B cell (primary cell): Measurements from ENCODE around the gene EPHA5.

Source experiments
- EZH2 ChIP-seq: IDR thresholded peaks from 2 replicates; pipeline ENCODE4 v1.6.1; 2012; ENCODE audit warnings: borderline replicate concordance, low read depth, mild to moderate bottlenecking, moderate library complexity, low read length; ENCODE audit not compliant: insufficient read depth, poor library complexity, severe bottlenecking
- TF ChIP-seq, protein P1 (sequence below): fragments of 200-600 bp; IDR thresholded peaks from one replicate; pipeline ENCODE4 v1.8.0; 2022; ENCODE audit warnings: antibody characterized with exemption, mild to moderate bottlenecking

DNA sequence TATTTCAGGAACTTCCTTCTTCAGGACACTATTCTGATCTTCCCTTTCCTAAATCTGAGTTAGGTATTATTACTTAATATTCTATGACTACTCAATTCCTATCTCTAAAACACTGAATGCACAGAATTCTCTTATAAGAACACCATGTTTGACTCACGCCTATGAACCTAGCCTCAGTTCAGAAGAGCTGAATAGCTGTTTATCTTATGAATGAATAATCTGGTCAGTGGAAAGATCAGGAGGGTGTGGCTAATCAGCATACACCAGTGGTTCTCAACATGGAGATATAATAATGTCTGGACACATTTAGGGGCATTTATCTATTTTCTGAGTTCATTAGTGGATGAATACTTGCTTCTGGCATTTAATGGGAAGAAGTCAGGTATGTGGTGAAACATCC is 24.2 kb downstream of the EPHA5 start:
- TF ChIP-seq, protein P1, sequence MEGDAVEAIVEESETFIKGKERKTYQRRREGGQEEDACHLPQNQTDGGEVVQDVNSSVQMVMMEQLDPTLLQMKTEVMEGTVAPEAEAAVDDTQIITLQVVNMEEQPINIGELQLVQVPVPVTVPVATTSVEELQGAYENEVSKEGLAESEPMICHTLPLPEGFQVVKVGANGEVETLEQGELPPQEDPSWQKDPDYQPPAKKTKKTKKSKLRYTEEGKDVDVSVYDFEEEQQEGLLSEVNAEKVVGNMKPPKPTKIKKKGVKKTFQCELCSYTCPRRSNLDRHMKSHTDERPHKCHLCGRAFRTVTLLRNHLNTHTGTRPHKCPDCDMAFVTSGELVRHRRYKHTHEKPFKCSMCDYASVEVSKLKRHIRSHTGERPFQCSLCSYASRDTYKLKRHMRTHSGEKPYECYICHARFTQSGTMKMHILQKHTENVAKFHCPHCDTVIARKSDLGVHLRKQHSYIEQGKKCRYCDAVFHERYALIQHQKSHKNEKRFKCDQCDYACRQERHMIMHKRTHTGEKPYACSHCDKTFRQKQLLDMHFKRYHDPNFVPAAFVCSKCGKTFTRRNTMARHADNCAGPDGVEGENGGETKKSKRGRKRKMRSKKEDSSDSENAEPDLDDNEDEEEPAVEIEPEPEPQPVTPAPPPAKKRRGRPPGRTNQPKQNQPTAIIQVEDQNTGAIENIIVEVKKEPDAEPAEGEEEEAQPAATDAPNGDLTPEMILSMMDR: no peak
- TF ChIP-seq EZH2: no peak
